GM23338 (cell line): ENCODE measurements around the gene HDAC10. TPM values are rescaled to one million over a fixed set of nuclear protein-coding genes. Genes with fewer than 3 reads are reported as not detected.

Source experiments
- ATAC-seq: fragments of 200-7000 bp; cut with Tn5 transposase; 3 replicates; pipeline ENCODE4 v1.9.1; 2020
- DNase-seq: peaks from one replicate; pipeline ENCODE4 v3.0.0-alpha.2; 2015; ENCODE audit warnings: low spot score
- H2AFZ ChIP-seq: fragments of 200-600 bp; sonication (generic); 2 replicates; pipeline ENCODE4 v1.8.0; 2016; ENCODE audit warnings: antibody characterized with exemption, mild to moderate bottlenecking, moderate library complexity
- H3F3A ChIP-seq: fragments of 200-600 bp; sonication (generic); replicated peaks from 2 replicates; pipeline ENCODE4 v1.8.0; 2017; ENCODE audit warnings: antibody characterized with exemption, mixed run types, low read depth
- H3K27ac ChIP-seq: fragments of 200-600 bp; sonication (generic); 2 replicates; pipeline ENCODE4 v1.6.1; 2016; ENCODE audit warnings: low read depth
- H3K27me3 ChIP-seq: fragments of 200-600 bp; sonication (generic); 2 replicates; pipeline ENCODE4 v1.8.0; 2016; ENCODE audit warnings: mild to moderate bottlenecking, mixed run types, moderate library complexity; ENCODE audit not compliant: insufficient read depth
- H3K36me3 ChIP-seq: fragments of 200-600 bp; sonication (generic); 2 replicates; pipeline ENCODE4 v1.8.0; 2016; ENCODE audit warnings: mild to moderate bottlenecking; ENCODE audit not compliant: insufficient read depth
- H3K4me1 ChIP-seq: fragments of 200-600 bp; sonication (generic); 2 replicates; pipeline ENCODE4 v1.8.0; 2016; ENCODE audit warnings: mild to moderate bottlenecking, moderate library complexity; ENCODE audit not compliant: insufficient read depth
- H3K4me2 ChIP-seq: fragments of 200-600 bp; sonication (generic); 2 replicates; pipeline ENCODE4 v1.7.1; 2017; ENCODE audit warnings: mixed run types
- H3K4me3 ChIP-seq: fragments of 200-600 bp; sonication (generic); 2 replicates; pipeline ENCODE4 v1.6.1; 2016; ENCODE audit warnings: mixed run types
- H3K79me2 ChIP-seq: fragments of 200-600 bp; sonication (generic); replicated peaks from 2 replicates; pipeline ENCODE4 v1.8.0; 2017; ENCODE audit warnings: mild to moderate bottlenecking; ENCODE audit not compliant: insufficient read depth
- H3K9me2 ChIP-seq: fragments of 200-600 bp; sonication (generic); 2 replicates; pipeline ENCODE4 v1.8.0; 2017; ENCODE audit not compliant: insufficient read depth
- H4K20me1 ChIP-seq: fragments of 200-600 bp; sonication (generic); replicated peaks from 2 replicates; pipeline ENCODE4 v1.8.0; 2017; ENCODE audit warnings: mild to moderate bottlenecking; ENCODE audit not compliant: insufficient read depth
- H3K27ac Mint-ChIP-seq: 2 replicates; pipeline ENCODE4 v1.8.0; 2020; ENCODE audit warnings: inconsistent platforms, mild to moderate bottlenecking, moderate library complexity, mixed read lengths
- H3K27me3 Mint-ChIP-seq: 3 replicates; pipeline ENCODE4 v1.8.0; 2022; ENCODE audit warnings: low read depth, mild to moderate bottlenecking, moderate library complexity, mixed read lengths, inconsistent platforms; ENCODE audit not compliant: insufficient read depth, poor library complexity
- H3K36me3 Mint-ChIP-seq: 3 replicates; pipeline ENCODE4 v1.8.0; 2021; ENCODE audit warnings: low read depth, mild to moderate bottlenecking, inconsistent platforms, moderate library complexity, mixed read lengths
- H3K4me1 Mint-ChIP-seq: 3 replicates; pipeline ENCODE4 v1.8.0; 2020; ENCODE audit warnings: mild to moderate bottlenecking, inconsistent platforms, mixed read lengths
- H3K4me3 Mint-ChIP-seq: 3 replicates; pipeline ENCODE4 v1.8.0; 2021; ENCODE audit warnings: moderate library complexity, mild to moderate bottlenecking, inconsistent platforms, mixed read lengths
- H3K9me3 Mint-ChIP-seq: 3 replicates; pipeline ENCODE4 v1.8.0; 2020; ENCODE audit warnings: moderate library complexity, mild to moderate bottlenecking, inconsistent platforms, mixed read lengths
- ETS1 ChIP-seq: IDR thresholded peaks from 2 replicates; pipeline ENCODE4 v1.6.1; 2016; ENCODE audit warnings: antibody characterized with exemption
- EZH2 ChIP-seq: fragments of 200-600 bp; sonication (generic); IDR thresholded peaks from one replicate; pipeline ENCODE4 v1.8.0; 2017; ENCODE audit warnings: antibody characterized with exemption, mild to moderate bottlenecking, low read depth; ENCODE audit not compliant: unreplicated experiment
- NANOG ChIP-seq: IDR thresholded peaks from 2 replicates; pipeline ENCODE4 v1.6.1; 2016; ENCODE audit warnings: antibody characterized with exemption, borderline replicate concordance
- POLR2AphosphoS5 ChIP-seq: IDR thresholded peaks from 2 replicates; pipeline ENCODE4 v1.6.1; 2016; ENCODE audit warnings: antibody characterized with exemption, low read depth
- polyA plus RNA-seq: library from polyadenylated mRNA; unstranded; fragments of >200 nt; fragmentation: Nextera tagmentation; extraction: Ambion mirVana; gene quantifications from 2 replicates; pipeline ENCODE4 v1.2.1, GENCODE V29; 2016
- total RNA-seq: library from RNA; depleted of rRNA; stranded (reverse); fragments of >200 nt; shearing (Covaris generic); gene quantifications from 2 replicates; pipeline ENCODE4 v1.2.3, GENCODE V29; 2014
- TF ChIP-seq, protein P1 (sequence below), 2 experiments: fragments of 200-600 bp in 1 of 2; sonication (generic) in 1 of 2; conservative IDR thresholded peaks; 2 replicates each; pipeline versions ENCODE4 v1.5.1 to v1.6.1; 2016 to 2017; ENCODE audit warnings: antibody characterized with exemption in 2 of 2, low read depth in 2 of 2, mild to moderate bottlenecking in 2 of 2, moderate library complexity in 1 of 2

The HDAC10 gene
- total and polyA plus RNA-seq, 2 experiments from 2014 or later = 4.1 to 41.9 TPM

GRCh38 chr22:50207383-50208140 lies 43.5 kb downstream of the HDAC10 start:
- ATAC-seq (no peak), DNase-seq (no peak)
- Histone ChIP-seq H3K4me1 (no peaks in the 10 kb centered on the region), H2AFZ (no peak overlapping the region), H4K20me1 (peaks cover 9% of the 10 kb centered on the region), H3K9me2 (no peaks in the 10 kb centered on the region), H3K36me3 (peaks cover 7% of the 10 kb centered on the region; the same call in 1 of the 2 replicates), H3K27me3 (0 out of 2 replicates have a peak, but pooled peaks cover under 1% of the 10 kb centered on the region), H3K27ac (no peak overlapping the region), H3K4me2 (no peak overlapping the region), H3F3A (peaks cover 5% of the 10 kb centered on the region; the same call in 1 of the 2 replicates), H3K4me3 (no peak overlapping the region), H3K79me2 (peaks cover 27% of the 10 kb centered on the region)
- Mint-ChIP-seq H3K9me3 (peaks cover 6% of the 10 kb centered on the region; the same call in 2 of the 3 replicates), H3K27me3 (peaks cover 9% of the 10 kb centered on the region), H3K4me3 (no peak overlapping the region), H3K27ac (no peak overlapping the region), H3K4me1 (0 out of 3 replicates have a peak, but pooled peaks cover 3% of the 10 kb centered on the region), H3K36me3 (peaks cover 42% of the 10 kb centered on the region)
- no peak for TF ChIP-seq ETS1
- no peak for TF ChIP-seq POLR2AphosphoS5
- TF ChIP-seq EZH2 = no peak

DNA sequence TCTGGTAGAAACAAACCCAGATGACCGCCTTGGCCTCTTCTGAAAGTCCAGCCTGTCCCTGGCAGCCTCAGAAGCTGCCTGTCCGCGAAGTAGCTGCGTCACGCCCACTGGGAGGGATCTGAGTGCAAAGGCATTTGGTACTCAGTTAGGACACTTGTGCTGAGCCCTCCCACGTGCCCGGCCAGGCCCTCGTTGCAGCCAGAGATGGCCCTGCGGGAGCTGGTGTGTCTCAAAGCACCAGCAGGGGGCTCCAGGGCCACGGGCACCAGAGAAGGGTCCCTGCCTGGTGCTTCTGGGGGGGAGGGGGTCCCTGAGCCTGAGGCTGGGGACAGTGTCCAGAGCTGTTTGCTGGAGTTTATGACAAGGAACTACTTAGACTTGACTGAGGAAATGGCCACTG lies 44.5 kb downstream of the HDAC10 start:
- Mint-ChIP-seq H3K4me1 (peaks cover 10% of the 10 kb centered on the region), H3K9me3 (peaks cover 6% of the 10 kb centered on the region; the same call in 2 of the 3 replicates), H3K27ac (no peak overlapping the region), H3K4me3 (no peak overlapping the region), H3K27me3 (peaks cover 15% of the 10 kb centered on the region), H3K36me3 (peaks cover 43% of the 10 kb centered on the region)
- Histone ChIP-seq H3K27me3 (peaks cover 9% of the 10 kb centered on the region; the same call in 1 of the 2 replicates), H2AFZ (no peak overlapping the region), H3K4me3 (no peak overlapping the region), H4K20me1 (peaks cover 9% of the 10 kb centered on the region), H3K27ac (no peak overlapping the region), H3K4me2 (no peak overlapping the region), H3K79me2 (peaks cover 28% of the 10 kb centered on the region), H3F3A (peaks cover 5% of the 10 kb centered on the region; the same call in 1 of the 2 replicates), H3K36me3 (peaks cover 7% of the 10 kb centered on the region; the same call in 1 of the 2 replicates), H3K4me1 (peaks cover 8% of the 10 kb centered on the region; the same call in 1 of the 2 replicates), H3K9me2 (no peaks in the 10 kb centered on the region)
- TF ChIP-seq POLR2AphosphoS5 (no peak), NANOG (no peak)
- TF ChIP-seq, protein P1, sequence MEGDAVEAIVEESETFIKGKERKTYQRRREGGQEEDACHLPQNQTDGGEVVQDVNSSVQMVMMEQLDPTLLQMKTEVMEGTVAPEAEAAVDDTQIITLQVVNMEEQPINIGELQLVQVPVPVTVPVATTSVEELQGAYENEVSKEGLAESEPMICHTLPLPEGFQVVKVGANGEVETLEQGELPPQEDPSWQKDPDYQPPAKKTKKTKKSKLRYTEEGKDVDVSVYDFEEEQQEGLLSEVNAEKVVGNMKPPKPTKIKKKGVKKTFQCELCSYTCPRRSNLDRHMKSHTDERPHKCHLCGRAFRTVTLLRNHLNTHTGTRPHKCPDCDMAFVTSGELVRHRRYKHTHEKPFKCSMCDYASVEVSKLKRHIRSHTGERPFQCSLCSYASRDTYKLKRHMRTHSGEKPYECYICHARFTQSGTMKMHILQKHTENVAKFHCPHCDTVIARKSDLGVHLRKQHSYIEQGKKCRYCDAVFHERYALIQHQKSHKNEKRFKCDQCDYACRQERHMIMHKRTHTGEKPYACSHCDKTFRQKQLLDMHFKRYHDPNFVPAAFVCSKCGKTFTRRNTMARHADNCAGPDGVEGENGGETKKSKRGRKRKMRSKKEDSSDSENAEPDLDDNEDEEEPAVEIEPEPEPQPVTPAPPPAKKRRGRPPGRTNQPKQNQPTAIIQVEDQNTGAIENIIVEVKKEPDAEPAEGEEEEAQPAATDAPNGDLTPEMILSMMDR (conservative IDR thresholded peaks at IDR 0.05; ENCODE audit: low read depth in 2 of 2) = peak; percentile 67
- peak; percentile 88 for DNase-seq
- peak; percentile 79 for ATAC-seq
